GM19397 (cell line): Measurements from ENCODE around the gene CCDC201.

Source experiments
- ATAC-seq: cut with Tn5 transposase; IDR thresholded peaks from one replicate; pipeline ENCODE4 v1.9.1; 2021; ENCODE audit warnings: mild to moderate bottlenecking, moderate library complexity; ENCODE audit not compliant: unreplicated experiment

Gene CCDC201

DNA sequence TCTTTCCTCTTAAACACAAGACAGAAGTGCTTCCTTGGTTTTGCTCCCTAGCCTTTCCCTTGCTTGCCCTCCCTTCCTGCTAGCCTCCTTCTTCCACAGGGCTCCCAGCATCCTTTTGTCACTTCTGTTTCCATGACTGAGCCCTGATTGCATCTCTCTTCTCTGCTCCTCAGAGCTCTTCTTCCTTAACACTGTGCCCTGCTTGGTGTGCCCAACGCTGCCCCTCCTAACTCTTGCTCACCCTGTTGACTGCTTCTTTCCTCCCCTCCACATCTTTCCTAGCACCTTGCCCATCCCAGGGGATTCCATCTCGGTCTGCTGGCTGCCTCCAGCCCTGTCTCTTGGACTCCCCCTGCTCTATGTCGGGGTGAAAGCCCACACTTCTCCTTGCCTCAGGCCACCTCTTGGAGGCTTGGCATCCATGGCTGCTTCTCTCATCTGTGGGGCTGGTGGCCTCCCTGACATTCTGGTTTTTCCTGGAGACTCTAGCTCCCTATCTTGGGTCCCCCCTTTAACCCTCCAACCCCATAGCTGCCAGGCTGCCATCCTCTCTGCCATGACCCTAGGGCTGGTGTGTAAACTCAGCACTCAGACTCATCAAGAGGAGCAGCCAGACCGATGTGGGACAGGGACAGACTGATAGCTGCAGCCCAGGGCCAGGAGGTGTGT, 21.2 kb upstream of the CCDC201 start:
- no peak for ATAC-seq

DNA sequence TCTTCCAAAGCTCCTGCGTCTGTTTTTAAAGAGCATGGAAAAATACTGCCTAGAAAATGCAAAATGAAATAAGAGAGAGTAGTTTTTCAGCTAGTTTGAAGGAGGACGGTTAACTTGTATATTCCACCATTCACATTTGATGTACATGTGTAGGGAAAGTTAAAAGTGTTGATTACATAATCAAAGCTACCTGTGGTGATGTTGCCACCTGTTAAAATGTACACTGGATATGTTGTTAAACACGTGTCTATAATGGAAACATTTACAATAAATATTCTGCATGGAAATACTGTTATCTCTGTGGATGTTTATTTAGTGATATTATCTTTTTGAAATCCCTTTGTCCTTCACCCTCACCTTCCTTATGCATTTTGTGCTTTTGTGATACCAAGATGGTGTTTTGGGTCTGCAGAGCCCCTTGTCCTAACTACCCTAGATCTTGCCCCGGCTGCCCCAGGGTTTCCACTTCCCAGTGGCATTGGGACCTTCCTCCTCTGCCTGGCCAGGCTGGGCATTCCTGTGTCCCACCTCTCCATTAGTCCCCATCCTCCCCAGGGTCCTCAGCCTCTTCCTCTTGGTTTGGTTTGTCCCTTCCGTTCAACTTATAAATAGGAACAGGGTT, 20.6 kb upstream of the CCDC201 start:
- ATAC-seq: no peak

DNA sequence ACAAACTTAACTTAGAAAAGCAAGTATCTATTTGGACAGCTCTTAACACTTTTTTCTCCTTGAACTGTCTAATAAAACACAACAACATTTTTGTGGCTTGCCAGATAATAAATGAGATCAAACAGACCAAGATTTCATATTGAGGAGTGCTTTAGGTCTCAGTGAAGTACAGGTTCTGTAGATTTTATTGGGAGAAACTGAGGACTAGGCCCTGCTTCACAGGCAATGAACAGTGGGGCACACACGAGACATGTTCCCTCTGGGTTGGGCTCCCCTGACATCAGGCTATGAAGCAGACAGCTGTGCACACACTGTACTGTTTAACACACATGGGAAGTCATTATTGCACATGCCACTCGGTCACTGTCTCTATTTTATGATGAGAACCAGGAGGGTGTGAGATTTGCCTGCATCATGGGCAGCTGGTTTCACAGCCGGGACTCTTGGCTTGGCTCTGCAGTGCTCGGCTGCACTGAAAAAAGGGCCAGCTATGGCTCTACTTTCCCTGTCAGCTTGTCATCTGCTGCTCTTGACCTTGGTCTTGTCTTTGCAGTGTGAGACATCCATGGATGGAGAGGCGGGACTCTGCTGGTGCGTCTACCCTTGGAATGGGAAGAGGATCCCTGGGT, 19.6 kb upstream of the CCDC201 start:
- no peak for ATAC-seq

DNA sequence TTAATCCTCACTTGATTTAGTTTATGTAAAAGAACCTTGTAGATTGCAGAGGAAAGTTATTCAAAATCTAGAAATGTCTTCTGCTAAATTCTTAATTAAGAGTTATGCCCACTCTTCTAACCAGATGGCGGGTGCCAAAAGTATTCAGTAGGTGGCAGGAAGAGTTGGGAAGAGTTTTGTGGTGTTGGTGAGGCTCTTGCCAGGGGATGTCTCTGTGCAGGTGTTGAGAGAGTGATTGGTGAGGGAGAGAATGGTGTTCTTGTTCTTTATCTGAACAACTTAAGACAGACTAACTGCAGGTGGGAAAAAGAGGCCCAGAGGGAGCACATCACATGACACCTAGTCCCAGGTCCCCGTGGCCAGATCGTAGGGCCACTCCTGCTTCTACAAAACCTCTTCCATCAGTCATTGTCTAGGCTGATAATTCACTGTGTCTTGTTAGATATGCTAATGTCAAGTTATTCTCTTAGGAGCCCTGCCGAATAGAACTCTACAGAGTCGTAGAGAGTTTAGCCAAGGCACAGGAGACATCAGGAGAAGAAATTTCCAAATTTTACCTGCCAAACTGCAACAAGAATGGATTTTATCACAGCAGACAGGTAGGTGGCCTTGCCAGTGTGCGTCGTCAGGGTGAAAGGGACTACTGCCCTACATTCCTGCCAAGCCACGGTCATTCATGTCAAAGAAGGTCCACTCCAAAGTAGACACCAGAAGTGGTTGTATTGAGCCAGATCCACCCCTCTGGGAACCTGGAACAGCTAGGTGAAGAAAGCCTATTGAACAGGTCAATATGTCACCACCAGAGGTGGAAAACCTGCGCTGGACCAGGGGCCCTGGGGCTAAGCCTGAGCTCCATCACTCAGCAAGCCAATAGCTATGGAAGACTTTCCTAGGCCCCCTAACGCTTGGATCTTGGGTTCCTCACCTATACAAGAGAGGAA, 18.9 kb upstream of the CCDC201 start:
- ATAC-seq: no peak

DNA sequence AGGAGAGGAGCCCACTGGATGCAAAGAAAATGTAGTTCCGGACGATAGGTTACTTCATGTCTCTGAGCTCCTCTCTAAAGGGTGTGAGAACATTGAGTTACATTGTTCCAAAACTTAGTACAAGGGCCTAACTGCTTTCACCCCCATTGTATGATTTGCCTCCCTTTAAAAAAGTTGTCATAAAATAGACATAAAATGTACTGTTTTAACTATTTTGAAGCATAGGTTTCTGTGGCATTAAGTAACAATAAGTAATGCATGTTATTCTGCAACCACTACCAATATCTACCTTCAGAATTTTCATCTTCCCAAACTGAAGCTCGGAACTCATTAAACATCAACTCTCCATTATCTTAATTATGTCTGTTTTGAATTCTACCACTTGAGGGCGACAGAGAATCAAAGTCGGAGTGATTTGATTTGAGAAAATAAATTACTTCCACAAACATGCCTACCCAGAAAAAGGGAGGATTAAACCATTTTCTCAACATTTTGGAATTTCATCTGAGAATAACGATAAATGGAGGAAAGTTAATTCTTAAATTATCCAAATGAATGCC, 18.1 kb upstream of the CCDC201 start:
- no peak for ATAC-seq

DNA sequence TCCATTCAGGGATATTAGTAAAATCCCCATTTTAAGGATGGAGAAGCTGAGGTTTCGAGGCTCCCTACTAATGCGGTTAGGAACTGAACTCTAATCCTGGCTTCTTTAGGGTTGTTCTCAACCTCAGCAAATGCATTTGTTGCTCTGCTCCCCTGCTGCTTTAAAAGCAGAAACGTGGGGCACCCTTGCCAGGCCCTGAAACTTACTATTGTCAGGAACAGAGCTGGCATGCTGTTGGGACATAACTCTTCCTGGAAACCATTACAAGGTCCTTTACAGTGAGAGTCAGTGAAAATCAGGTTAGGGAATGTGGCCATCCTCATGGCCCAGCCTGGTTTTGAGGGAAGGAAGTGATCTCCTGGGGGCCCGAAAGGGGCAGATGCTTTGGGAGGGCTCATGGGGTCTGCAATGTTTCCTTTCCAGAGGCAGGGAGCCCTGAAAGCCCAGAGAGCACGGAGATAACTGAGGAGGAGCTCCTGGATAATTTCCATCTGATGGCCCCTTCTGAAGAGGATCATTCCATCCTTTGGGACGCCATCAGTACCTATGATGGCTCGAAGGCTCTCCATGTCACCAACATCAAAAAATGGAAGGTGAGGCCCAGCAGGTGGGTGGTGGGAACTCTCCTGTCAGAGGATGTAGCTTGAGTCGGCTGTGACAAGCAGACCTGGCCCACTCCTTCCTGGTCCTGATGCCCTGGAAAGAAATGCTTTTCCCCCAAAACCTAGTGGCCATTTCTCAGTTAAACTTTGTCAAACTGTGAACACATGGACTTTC, 17.4 kb upstream of the CCDC201 start:
- no peak for ATAC-seq

DNA sequence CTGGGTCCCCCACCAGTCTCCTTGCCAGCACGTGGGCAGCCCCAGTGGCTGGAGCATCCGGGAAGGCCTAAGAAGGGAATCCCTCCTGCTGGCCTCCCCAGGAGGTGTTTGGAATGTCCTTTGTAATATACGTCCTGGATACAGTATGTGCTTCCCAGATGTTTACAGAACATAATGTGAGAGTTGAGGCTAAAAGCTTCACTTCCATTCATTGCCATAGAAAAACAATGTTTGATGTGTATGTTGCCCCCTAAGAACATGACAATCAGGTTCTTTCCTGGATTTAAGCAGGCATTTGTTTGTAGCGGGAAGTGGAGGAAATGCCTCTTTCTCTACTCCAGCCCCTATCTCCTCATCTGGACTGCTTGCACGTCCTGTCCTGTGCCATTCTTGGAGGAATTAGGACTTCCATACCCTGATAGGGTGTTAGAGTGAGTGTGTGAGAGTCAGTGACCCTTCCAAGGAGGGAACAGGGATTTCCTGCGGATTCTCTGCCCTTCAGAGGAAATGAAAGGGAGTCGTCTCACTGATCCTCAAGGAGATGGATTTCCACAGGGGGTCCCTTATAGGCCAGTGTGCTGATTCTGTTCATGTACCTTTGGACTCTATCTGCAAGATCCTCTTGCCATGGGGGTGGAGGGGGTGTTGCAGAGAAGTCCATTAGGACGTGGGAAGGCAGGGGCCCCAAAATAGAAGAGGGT, 16.6 kb upstream of the CCDC201 start:
- ATAC-seq: no peak

DNA sequence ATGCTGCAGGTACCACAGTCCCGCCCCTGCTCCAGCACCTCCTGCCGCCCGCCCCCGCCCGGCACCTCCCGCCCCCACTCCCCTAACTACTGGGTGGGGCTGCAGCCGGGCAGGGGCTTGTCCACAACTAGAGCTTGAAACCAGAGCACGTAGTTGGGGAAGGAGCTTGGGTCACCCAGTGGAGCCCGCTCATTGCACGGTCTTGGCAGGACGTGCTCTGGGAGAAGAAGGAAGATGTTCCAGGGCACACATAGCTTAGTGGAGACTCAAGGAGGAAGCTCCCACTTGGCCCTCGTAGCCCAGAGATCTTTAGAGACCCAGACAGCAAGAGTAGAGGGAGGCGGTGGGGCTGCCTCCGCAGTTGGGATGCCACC, 16.1 kb upstream of the CCDC201 start:
- ATAC-seq: no peak

DNA sequence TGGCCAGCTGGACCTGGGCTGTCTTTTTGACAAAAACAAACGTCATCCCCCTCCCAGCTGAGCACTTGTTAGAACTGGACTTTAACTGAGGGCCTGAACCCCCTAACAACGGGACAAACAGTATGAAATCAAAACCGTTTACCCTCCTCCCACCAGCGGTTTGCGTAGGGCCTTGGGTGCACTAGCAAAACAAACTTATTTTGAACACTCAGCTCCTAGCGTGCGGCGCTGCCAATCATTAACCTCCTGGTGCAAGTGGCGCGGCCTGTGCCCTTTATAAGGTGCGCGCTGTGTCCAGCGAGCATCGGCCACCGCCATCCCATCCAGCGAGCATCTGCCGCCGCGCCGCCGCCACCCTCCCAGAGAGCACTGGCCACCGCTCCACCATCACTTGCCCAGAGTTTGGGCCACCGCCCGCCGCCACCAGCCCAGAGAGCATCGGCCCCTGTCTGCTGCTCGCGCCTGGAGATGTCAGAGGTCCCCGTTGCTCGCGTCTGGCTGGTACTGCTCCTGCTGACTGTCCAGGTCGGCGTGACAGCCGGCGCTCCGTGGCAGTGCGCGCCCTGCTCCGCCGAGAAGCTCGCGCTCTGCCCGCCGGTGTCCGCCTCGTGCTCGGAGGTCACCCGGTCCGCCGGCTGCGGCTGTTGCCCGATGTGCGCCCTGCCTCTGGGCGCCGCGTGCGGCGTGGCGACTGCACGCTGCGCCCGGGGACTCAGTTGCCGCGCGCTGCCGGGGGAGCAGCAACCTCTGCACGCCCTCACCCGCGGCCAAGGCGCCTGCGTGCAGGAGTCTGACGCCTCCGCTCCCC, 15.5 kb upstream of the CCDC201 start, which contains the start of gene IGFBP1:
Gene IGFBP1 (plus strand): TSS at position 304 of the 808 bp plus-strand sequence. CDS start 165 bp downstream, at position 469.
- no peak for ATAC-seq

DNA sequence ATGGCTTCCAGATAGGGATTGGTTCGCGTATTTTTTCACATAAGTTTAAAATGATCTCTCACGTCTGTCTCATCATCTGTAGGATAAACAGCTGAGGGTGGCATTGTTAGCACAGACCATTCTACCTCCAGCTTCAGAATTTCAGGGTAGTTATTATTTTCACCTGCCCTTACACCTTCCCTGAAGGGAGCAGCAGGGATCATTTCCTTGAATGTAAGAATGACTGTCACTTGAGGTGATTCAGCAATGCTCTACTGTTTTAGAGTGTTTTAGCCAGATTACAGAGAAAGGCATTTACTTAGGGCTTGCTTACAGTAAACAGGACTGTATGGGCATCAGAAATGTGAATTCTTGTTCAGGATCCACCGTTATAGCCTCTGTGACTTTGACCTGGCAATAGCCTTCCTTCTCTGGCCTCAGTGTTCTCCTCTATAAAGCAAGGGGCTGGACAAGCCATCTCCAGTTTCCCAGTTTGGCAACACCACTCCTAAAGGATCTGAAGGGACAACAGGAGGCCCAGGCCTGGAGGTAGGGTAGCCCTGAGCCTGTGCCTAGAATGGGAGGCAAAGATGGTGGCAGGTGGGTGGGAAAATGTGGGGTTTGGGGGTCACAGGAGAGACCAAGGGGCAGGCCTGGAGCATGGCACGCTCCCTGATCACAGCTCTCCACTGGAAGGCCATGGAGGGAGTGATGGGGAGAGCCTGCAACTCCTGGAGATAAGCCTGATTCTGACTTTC, 14.2 kb upstream of the CCDC201 start:
- no peak for ATAC-seq

DNA sequence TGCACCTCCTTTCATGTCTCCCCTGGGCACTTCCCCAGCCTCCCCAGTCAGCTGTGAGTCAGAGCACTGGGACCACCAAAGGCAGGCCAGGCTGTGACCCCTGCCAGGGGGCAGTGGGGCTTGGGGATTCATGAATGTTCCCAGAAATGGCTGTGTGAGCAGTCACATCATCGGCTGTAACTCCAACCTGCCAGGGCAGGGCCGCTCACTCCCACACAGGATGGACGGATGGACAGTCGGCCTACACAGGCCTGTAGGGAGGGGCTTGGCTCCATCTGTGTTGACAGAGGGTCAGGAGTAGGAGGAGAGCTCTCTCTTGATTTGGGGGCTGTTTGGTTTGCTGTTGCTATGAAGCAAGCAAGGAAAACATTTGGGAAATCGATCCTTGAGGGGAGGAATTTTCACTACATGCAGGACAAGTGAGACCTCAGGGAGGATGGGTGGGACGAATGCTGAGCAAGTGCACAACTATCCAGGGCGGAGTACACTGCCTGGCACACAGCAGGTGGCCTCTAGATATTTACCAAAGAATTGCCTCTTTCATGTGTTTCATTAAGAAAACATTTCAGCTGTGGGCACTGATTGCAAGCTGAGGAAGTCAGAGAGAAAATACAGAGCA, 12.5 kb upstream of the CCDC201 start:
- no peak for ATAC-seq

DNA sequence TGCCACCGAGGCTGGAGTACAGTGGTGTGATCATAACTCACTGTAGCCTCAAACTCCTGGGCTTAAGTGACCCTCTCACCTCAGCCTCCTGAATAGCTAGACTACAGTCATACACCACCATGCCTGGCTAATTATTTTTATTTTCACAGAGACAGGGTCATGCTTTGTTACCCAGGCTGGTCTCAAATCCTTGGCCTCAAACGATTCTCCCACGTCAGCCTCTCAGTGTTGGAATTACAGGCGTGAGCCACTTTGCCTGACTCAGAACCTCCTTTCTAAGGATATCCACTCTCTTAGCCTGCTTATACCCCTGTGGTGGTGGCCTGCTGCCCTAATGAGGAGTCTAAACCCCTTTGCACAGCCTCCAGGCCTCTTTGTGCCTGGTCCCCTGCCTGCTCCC, 11.3 kb upstream of the CCDC201 start:
- ATAC-seq: no peak

DNA sequence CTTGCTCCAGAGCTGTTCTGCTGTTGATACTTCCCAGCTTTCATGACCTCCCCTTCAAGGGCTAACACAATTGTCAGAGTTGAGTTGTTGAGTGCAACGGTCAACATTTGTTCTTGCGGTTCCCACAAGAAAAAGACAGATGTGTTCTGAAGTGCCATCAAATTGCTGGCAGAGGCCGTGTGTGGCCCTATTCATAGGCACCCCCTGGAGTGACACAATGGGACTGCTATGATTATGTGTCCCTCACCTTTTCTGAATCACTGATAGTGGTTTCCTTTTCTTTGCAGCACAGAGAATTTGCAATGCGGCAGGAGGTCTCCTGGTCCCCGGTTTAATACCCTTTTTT, 9.6 kb upstream of the CCDC201 start:
- no peak for ATAC-seq

DNA sequence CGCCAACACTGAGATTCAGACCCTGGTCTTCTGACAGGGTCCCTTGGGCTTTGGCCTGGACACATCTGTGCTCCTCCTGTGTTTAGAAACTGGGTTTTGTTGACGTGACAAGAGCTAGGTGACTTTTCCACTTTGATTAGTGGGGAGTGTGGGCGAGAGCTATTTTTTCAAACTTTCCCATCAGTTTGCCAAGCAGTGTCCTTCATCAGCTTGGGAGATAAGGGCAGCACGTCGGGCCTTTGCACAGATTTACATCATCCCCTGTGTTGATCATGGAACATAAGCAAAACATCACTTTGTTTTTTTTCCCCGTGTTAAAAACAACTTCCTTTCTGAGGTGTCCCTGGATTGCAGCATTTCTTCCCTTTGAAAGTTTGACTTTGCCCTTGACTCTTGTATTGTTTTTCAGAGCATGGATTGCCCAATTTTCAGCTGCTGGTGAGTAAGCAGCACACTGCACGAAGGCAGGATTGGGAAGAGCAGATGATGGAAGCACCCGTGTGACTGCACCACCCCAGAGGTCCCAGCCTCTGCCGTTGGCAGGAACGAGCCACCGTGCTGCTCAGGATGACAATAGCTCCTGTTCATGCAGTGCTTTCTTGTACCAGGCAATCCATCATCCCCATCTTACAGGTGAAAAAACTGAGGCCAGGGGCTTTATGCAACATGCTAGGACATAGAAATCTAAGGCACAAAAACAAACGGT, 9.0 kb upstream of the CCDC201 start:
- no peak for ATAC-seq

DNA sequence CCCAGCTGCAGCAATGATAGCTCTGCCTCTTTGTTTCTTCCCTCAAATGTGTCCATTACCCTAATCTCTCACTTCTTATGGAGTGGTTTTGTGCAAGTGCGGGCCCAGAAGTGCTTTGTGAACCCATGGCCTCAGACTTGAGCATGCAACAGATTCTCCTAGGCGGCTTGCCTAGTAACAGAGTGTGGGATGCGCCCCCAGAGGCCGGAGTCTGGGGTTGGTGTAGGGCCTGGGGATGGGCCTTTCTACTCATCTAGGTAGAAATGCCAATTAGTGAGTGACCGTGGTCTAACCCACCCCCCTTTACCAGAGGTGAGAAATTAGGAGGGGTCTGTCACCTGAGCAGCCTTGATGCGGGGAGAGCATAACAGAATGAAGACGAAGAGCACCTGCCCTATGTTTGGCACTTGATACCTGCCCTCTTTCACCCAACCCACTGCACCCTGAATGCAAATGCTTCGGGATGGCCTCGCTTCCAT, 8.4 kb upstream of the CCDC201 start:
- ATAC-seq: no peak

DNA sequence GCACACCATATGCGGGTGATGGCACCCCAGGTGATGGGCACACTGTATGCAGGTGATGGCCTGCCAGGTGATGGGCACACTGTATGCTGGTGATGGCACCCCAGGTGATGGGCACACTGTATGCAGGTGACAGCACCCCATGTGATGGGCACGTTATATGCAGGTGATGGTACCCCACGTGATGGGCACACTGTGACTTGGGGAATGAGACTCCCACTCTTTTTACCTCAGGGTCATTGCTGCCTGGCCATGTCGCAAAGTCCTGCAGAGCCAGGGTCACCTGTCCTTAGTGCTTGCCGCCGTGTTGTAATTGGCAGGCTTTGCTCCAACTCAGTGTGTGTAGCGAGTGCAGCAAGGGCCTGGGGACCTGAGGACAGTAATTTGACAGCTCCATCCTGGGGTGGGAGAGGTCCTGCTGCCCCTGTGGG, 7.6 kb upstream of the CCDC201 start:
- ATAC-seq: no peak
